ENCODE results near the gene GJA3. TPM values are rescaled to one million over a fixed set of nuclear protein-coding genes. Genes with fewer than 3 reads are reported as not detected.

The GJA3 gene
- total and polyA plus RNA-seq, 2 of the 8 experiments (the other 6 are each of a cell fraction or from before 2014, with no cell fraction given), result 0.12 to 0.60 TPM

DNA sequence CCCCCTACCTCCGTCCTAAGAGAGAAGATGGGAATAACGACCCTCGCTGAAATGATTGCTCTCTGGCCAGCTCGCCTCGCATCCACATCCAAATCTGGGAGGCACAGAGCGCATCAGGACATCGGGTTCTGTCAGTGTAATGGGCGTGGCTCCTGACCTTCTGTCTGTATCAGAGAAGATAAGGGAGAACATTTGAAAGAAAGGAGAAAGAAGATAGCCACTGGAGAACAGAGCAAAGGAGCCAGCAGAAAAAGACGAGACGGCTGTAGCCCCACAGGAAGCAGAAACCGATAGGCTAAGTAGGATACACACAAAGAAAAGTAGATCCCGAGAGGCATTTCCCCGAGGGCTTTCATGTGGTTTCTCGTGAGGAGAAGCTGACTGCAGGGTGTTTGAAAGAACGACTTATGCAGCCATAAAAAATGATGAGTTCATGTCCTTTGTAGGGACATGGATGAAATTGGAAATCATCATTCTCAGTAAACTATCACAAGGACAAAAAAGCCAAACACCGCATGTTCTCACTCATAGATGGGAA lies 45.9 kb upstream of the GJA3 start:
- Histone ChIP-seq H2BK20ac (ENCODE audit: low read length) (no peak overlapping the region), H3K4me1 (replicated peaks in 1 of 4; ENCODE audit: control insufficient read depth in 3 of 4, insufficient read depth in 4 of 4, low read length in 3 of 4) (no peaks in the 10 kb centered on the region), H3K9ac (replicated peaks in 1 of 4; ENCODE audit: extremely low read depth in 1 of 4, low read depth in 3 of 4, low read length in 3 of 4) (no peak overlapping the region), H4K91ac (replicated peaks; ENCODE audit: insufficient read length, low read length) (no peak overlapping the region), H4K20me1 (replicated peaks in 1 of 2; ENCODE audit: control insufficient read depth in 1 of 2, insufficient read depth in 2 of 2, low read length in 2 of 2) (peaks cover 0 to 2% of the 10 kb centered on the region in 2 experiments), H3K4me3 (ENCODE audit: extremely low read depth in 1 of 4, insufficient read depth in 2 of 4, low read depth in 3 of 4, low read length in 4 of 4) (no peak overlapping the region), H3K23ac (ENCODE audit: insufficient read length) (no peak overlapping the region), H3K27ac (ENCODE audit: low read depth, low read length) (no peak overlapping the region), H3K27me3 (replicated peaks in 1 of 4; ENCODE audit: control insufficient read depth in 3 of 4, extremely low read depth in 1 of 4, insufficient read depth in 3 of 4, low read length in 3 of 4) (peaks cover 0 to 3% (median 0%) of the 10 kb centered on the region in 4 experiments; a peak in 1 of 7 replicates), H2BK5ac (ENCODE audit: low read depth, low read length) (no peak overlapping the region), H3K14ac (ENCODE audit: insufficient read length) (no peak overlapping the region), H3K4ac (replicated peaks; ENCODE audit: insufficient read length, low read depth, low read length) (no peak overlapping the region), H2BK120ac (replicated peaks; ENCODE audit: low read depth, low read length) (no peak overlapping the region), H2AFZ (ENCODE audit: low read length) (no peak overlapping the region), H3K9me3 (ENCODE audit: insufficient read depth in 2 of 2, low read depth in 1 of 2, low read length in 1 of 2) (peaks cover 0 to under 1% of the 10 kb centered on the region in 2 experiments; a peak in 1 of 4 replicates), H3K23me2 (ENCODE audit: low read depth, low read length) (no peaks in the 10 kb centered on the region), H3K56ac (replicated peaks; ENCODE audit: insufficient read length, low read depth, low read length) (no peak overlapping the region), H2BK15ac (ENCODE audit: low read length) (no peak overlapping the region), H3K79me2 (ENCODE audit: control insufficient read depth in 1 of 2, insufficient read depth in 2 of 2, low read length in 2 of 2) (no peaks in the 10 kb centered on the region), H3K36me3 (ENCODE audit: control insufficient read depth in 2 of 4, insufficient read depth in 4 of 4, low read length in 3 of 4) (no peaks in the 10 kb centered on the region), H4K8ac (ENCODE audit: extremely low read depth, insufficient read depth, low read length) (no peak overlapping the region), H2AK5ac (ENCODE audit: low read depth, low read length) (no peak overlapping the region), H3K79me1 (ENCODE audit: low read depth, low read length) (no peaks in the 10 kb centered on the region), H2BK12ac (ENCODE audit: low read depth, low read length) (no peak overlapping the region), H4K5ac (ENCODE audit: insufficient read length, low read depth, low read length) (no peak overlapping the region), H3K4me2 (ENCODE audit: insufficient read depth in 1 of 2, low read depth in 2 of 2, low read length in 2 of 2) (no peak overlapping the region), H3K18ac (ENCODE audit: extremely low read depth, low read length) (no peak overlapping the region)
- ChIA-PET CTCF (ENCODE audit: partially characterized antibody) (interaction anchor here (0.6 to 2.4 kb wide), 4 partner anchors 10 to 126 kb away, joined by 3 to 9 read pairs (median 4); no protein-coding TSS in a partner anchor), POLR2A (ENCODE audit: partially characterized antibody) (no interaction called here)
- no peak for DNase-seq (ENCODE audit: low read depth in 1 of 2, low spot score in 2 of 2)
- WGBS, 2 experiments (ENCODE audit: extremely low coverage in 1 of 2, insufficient coverage in 1 of 2, insufficient read length in 1 of 2, insufficient replicate concordance in 2 of 2, low coverage in 1 of 2, low lambda C conversion rate in 2 of 2, missing lambda C conversion rate in 1 of 2), result 88% methylated on average over 16 of the region's 16 CpGs; no CpG with 5 or more reads in 1 of the 2 experiments
- no peak for FAIRE-seq
- TF ChIP-seq, protein P1, sequence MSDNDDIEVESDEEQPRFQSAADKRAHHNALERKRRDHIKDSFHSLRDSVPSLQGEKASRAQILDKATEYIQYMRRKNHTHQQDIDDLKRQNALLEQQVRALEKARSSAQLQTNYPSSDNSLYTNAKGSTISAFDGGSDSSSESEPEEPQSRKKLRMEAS (IDR thresholded peaks at IDR 0.05), result no peak
- TF ChIP-seq BACH1 (IDR thresholded peaks at IDR 0.05; ENCODE audit: low read length) (no peak), RFX5 (IDR thresholded peaks at IDR 0.05; ENCODE audit: borderline replicate concordance, low read depth, low read length) (no peak), EZH2 (IDR thresholded peaks at IDR 0.05; ENCODE audit: low read depth, low read length, severe bottlenecking) (no peak), EP300 (IDR thresholded peaks at IDR 0.05; ENCODE audit: borderline replicate concordance in 1 of 2, low read depth in 2 of 2, low read length in 2 of 2) (no peak), SP4 (IDR thresholded peaks at IDR 0.05; ENCODE audit: low read length) (no peak), CBX8 (IDR thresholded peaks at IDR 0.05; ENCODE audit: borderline replicate concordance, low read depth, low read length) (no peak), SP2 (IDR thresholded peaks at IDR 0.05; ENCODE audit: low read length) (no peak), TEAD4 (IDR thresholded peaks at IDR 0.05; ENCODE audit: low read depth, low read length) (no peak), SIN3A (conservative IDR thresholded peaks at IDR 0.05 in 1 of 2, IDR thresholded peaks at IDR 0.05 in 1 of 2; ENCODE audit: low read depth in 1 of 2, low read length in 2 of 2) (no peak), TAF7 (optimal IDR thresholded peaks at IDR 0.05; ENCODE audit: borderline replicate concordance, low read depth, low read length) (no peak)
- TF ChIP-seq, protein P2, sequence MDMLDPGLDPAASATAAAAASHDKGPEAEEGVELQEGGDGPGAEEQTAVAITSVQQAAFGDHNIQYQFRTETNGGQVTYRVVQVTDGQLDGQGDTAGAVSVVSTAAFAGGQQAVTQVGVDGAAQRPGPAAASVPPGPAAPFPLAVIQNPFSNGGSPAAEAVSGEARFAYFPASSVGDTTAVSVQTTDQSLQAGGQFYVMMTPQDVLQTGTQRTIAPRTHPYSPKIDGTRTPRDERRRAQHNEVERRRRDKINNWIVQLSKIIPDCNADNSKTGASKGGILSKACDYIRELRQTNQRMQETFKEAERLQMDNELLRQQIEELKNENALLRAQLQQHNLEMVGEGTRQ (IDR thresholded peaks at IDR 0.05; ENCODE audit: low read length), result no peak
